Measurements from ENCODE around the gene HMCN2. TPM values are rescaled to one million over a fixed set of nuclear protein-coding genes. Genes with fewer than 3 reads are reported as not detected.

The HMCN2 gene
- total RNA-seq, 1 experiment from 2014 or later, result 5.6 TPM

- TF ChIP-seq, protein P1, sequence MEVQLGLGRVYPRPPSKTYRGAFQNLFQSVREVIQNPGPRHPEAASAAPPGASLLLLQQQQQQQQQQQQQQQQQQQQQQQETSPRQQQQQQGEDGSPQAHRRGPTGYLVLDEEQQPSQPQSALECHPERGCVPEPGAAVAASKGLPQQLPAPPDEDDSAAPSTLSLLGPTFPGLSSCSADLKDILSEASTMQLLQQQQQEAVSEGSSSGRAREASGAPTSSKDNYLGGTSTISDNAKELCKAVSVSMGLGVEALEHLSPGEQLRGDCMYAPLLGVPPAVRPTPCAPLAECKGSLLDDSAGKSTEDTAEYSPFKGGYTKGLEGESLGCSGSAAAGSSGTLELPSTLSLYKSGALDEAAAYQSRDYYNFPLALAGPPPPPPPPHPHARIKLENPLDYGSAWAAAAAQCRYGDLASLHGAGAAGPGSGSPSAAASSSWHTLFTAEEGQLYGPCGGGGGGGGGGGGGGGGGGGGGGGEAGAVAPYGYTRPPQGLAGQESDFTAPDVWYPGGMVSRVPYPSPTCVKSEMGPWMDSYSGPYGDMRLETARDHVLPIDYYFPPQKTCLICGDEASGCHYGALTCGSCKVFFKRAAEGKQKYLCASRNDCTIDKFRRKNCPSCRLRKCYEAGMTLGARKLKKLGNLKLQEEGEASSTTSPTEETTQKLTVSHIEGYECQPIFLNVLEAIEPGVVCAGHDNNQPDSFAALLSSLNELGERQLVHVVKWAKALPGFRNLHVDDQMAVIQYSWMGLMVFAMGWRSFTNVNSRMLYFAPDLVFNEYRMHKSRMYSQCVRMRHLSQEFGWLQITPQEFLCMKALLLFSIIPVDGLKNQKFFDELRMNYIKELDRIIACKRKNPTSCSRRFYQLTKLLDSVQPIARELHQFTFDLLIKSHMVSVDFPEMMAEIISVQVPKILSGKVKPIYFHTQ (CRISPR knock-in tag; IDR thresholded peaks at IDR 0.05), result no peak
- TF ChIP-seq, protein P2, sequence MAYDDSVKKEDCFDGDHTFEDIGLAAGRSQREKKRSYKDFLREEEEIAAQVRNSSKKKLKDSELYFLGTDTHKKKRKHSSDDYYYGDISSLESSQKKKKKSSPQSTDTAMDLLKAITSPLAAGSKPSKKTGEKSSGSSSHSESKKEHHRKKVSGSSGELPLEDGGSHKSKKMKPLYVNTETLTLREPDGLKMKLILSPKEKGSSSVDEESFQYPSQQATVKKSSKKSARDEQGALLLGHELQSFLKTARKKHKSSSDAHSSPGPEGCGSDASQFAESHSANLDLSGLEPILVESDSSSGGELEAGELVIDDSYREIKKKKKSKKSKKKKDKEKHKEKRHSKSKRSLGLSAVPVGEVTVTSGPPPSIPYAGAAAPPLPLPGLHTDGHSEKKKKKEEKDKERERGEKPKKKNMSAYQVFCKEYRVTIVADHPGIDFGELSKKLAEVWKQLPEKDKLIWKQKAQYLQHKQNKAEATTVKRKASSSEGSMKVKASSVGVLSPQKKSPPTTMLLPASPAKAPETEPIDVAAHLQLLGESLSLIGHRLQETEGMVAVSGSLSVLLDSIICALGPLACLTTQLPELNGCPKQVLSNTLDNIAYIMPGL (CRISPR knock-in tag; IDR thresholded peaks at IDR 0.05), result no peak
- TF ChIP-seq HMGA2 (CRISPR knock-in tag; IDR thresholded peaks at IDR 0.05), result no peak
- no peak for TF ChIP-seq ZNF281 (CRISPR knock-in tag; IDR thresholded peaks at IDR 0.05)
- TF ChIP-seq, protein P3, sequence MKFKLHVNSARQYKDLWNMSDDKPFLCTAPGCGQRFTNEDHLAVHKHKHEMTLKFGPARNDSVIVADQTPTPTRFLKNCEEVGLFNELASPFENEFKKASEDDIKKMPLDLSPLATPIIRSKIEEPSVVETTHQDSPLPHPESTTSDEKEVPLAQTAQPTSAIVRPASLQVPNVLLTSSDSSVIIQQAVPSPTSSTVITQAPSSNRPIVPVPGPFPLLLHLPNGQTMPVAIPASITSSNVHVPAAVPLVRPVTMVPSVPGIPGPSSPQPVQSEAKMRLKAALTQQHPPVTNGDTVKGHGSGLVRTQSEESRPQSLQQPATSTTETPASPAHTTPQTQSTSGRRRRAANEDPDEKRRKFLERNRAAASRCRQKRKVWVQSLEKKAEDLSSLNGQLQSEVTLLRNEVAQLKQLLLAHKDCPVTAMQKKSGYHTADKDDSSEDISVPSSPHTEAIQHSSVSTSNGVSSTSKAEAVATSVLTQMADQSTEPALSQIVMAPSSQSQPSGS (CRISPR knock-in tag; IDR thresholded peaks at IDR 0.05; ENCODE audit: borderline replicate concordance, low read depth), result no peak
Measured at GRCh38 chr9:130356877-130357584, 91.5 kb downstream of the HMCN2 start (continued).

DNA sequence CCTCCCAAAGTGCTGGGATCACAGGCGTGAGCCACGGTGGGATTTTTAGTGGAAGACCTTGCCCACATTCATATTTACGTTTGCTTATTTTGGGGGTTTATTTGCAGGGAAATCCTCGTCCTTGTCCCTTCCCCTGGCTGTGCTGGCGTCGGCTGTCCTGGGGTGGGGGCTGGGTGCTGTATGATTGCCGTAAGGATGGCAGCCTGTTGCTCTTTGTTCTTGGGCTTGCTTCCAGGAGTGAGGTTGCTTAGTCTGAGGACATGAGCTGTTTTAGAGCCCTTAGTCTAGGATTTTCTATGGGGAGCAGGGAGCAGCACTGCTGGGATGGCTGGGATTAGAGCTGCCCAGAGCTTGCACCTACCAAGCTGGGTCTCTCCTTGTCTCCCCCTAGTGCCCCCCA, 93.4 kb downstream of the HMCN2 start:
- Mint-ChIP-seq H3K36me3 (peaks cover 5% of the 10 kb centered on the region; the same call in 1 of the 2 replicates), H3K9me3 (peaks cover 3% of the 10 kb centered on the region; the same call in 1 of the 2 replicates), H3K27ac (no peak overlapping the region), H3K27me3 (ENCODE audit: low read depth) (no peaks in the 10 kb centered on the region), H3K4me1 (no peaks in the 10 kb centered on the region), H3K4me3 (no peak overlapping the region)
- DNase-seq (ENCODE audit: low spot score), result no peak
- POLR2A ChIA-PET, result no interaction called here
- CTCF ChIA-PET, result interaction anchor here (0.9 to 1.3 kb wide), 2 partner anchors 10 to 79 kb away, joined by 4 read pairs; no protein-coding TSS in a partner anchor
- ATAC-seq, result no peak
- TF ChIP-seq USF1 (CRISPR knock-in tag; IDR thresholded peaks at IDR 0.05), result no peak
- TF ChIP-seq ZNF416 (CRISPR knock-in tag; IDR thresholded peaks at IDR 0.05), result no peak
- TF ChIP-seq ZNF232 (CRISPR knock-in tag; IDR thresholded peaks at IDR 0.05), result no peak
- no peak for TF ChIP-seq CREB1 (CRISPR knock-in tag; IDR thresholded peaks at IDR 0.05)
- TF ChIP-seq NFYB (CRISPR knock-in tag; conservative IDR thresholded peaks at IDR 0.05; ENCODE audit: low read depth), result no peak
- TF ChIP-seq ZNF138 (CRISPR knock-in tag; conservative IDR thresholded peaks at IDR 0.05), result no peak
- no peak for TF ChIP-seq SP1 (CRISPR knock-in tag; conservative IDR thresholded peaks at IDR 0.05)
- TF ChIP-seq EMX1 (CRISPR knock-in tag; IDR thresholded peaks at IDR 0.05), result no peak
- TF ChIP-seq ZNF121 (CRISPR knock-in tag; IDR thresholded peaks at IDR 0.05), result no peak
- TF ChIP-seq, protein P2 (CRISPR knock-in tag; IDR thresholded peaks at IDR 0.05), result no peak
- no peak for TF ChIP-seq ZNF425 (CRISPR knock-in tag; conservative IDR thresholded peaks at IDR 0.05)
- no peak for TF ChIP-seq ZNF671 (CRISPR knock-in tag; IDR thresholded peaks at IDR 0.05)
- TF ChIP-seq PREB (CRISPR knock-in tag; IDR thresholded peaks at IDR 0.05; ENCODE audit: borderline replicate concordance), result no peak
- no peak for TF ChIP-seq CBFB (CRISPR knock-in tag; IDR thresholded peaks at IDR 0.05; ENCODE audit: low read depth)
- no peak for TF ChIP-seq ZNF317 (CRISPR knock-in tag; IDR thresholded peaks at IDR 0.05; ENCODE audit: borderline replicate concordance, low read depth)
- TF ChIP-seq TP53 (CRISPR knock-in tag; IDR thresholded peaks at IDR 0.05), result no peak
- TF ChIP-seq ETV6 (CRISPR knock-in tag; IDR thresholded peaks at IDR 0.05), result no peak

All from WTC11 (cell line).